Gastrocnemius medialis (tissue), 4 donors: Measurements from ENCODE around the gene ZC2HC1B.
"Not testable (repeated sequence)": the region's sequence is repeated elsewhere in the genome, so short reads cannot be mapped to it uniquely, and the experiment has no call there.

Experiments
- POLR2A ChIP-seq, 2 donors: fragments of 450-650 bp; IDR thresholded peaks; one replicate each; pipeline ENCODE4 v1.6.1; 2017; ENCODE audit warnings: antibody characterized with exemption in 2 of 2, mild to moderate bottlenecking in 2 of 2, moderate library complexity in 2 of 2
- TF ChIP-seq, protein P1 (sequence below), 5 experiments: fragments of 450-650 bp in 3 of 5; fragments of 200-600 bp in 2 of 5; sonication (generic) in 2 of 5; IDR thresholded peaks in 4 of 5; conservative IDR thresholded peaks in 1 of 5; 1 replicate in 4 of 5; 2 replicates in 1 of 5; pipeline ENCODE4 v1.5.1; 2016 to 2019; ENCODE audit warnings: antibody characterized with exemption in 5 of 5, mild to moderate bottlenecking in 3 of 5, moderate library complexity in 3 of 5

DNA sequence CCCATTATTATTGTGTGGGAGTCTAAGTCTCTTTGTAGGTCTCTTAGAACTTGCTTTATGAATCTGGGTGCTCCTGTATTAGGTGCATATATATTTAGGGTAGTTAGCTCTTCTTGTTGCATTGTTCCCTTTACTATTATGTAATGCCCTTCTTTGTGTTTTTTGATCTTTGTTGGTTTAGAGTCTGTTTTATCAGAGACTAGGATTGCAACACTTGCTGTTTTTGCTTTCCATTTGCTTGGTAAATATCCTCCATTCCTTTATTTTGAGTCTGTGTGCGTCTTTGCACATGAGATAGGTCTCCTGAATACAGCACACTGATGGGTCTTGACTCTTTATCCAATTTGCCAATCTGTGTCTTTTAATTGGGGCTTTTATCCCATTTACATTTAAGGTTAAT, 9.2 kb upstream of the ZC2HC1B start:
- TF ChIP-seq, protein P1, sequence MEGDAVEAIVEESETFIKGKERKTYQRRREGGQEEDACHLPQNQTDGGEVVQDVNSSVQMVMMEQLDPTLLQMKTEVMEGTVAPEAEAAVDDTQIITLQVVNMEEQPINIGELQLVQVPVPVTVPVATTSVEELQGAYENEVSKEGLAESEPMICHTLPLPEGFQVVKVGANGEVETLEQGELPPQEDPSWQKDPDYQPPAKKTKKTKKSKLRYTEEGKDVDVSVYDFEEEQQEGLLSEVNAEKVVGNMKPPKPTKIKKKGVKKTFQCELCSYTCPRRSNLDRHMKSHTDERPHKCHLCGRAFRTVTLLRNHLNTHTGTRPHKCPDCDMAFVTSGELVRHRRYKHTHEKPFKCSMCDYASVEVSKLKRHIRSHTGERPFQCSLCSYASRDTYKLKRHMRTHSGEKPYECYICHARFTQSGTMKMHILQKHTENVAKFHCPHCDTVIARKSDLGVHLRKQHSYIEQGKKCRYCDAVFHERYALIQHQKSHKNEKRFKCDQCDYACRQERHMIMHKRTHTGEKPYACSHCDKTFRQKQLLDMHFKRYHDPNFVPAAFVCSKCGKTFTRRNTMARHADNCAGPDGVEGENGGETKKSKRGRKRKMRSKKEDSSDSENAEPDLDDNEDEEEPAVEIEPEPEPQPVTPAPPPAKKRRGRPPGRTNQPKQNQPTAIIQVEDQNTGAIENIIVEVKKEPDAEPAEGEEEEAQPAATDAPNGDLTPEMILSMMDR (IDR thresholded peaks at IDR 0.05 in 4 of 5, conservative IDR thresholded peaks at IDR 0.05 in 1 of 5), result not testable (repeated sequence)
- not testable (repeated sequence) for TF ChIP-seq POLR2A (IDR thresholded peaks at IDR 0.05)
